K562 (cell line): ENCODE results near the gene ATF6B. TPM values are rescaled to one million over a fixed set of nuclear protein-coding genes. Genes with fewer than 3 reads are reported as not detected.
A peak's percentile ranks its signal among the peaks of the same experiment; 100 is the strongest.

ENCODE experiments used
- BRCA1 ChIP-seq, 2 experiments: fragments of 450-650 bp in 1 of 2; sonication (generic) in 1 of 2; formaldehyde crosslinking in 1 of 2; IDR thresholded peaks; 2 replicates each; pipeline versions ENCODE4 v1.5.0 to v1.6.1; 2017 to 2020; ENCODE audit warnings: mild to moderate bottlenecking in 1 of 2, missing genetic modification reagents in 1 of 2
- CREB3 ChIP-seq: fragments of 450-650 bp; conservative IDR thresholded peaks from 2 replicates; pipeline ENCODE4 v1.6.1; 2016; ENCODE audit warnings: missing genetic modification characterization, low read depth, mild to moderate bottlenecking, missing compliant biosample characterization, moderate library complexity
- ETV5 ChIP-seq: sonication (generic); formaldehyde crosslinking; IDR thresholded peaks from 2 replicates; pipeline ENCODE4 v1.4.0; 2020; ENCODE audit warnings: low read depth, mild to moderate bottlenecking, missing genetic modification reagents
- EWSR1 ChIP-seq: fragments of 450-650 bp; IDR thresholded peaks from 2 replicates; pipeline ENCODE4 v1.6.1; 2018; ENCODE audit warnings: borderline replicate concordance, mild to moderate bottlenecking, low read depth, moderate library complexity; ENCODE audit not compliant: partially characterized antibody
- IFI16 ChIP-seq: fragments of 250-450 bp; sonication (Bioruptor Pico); IDR thresholded peaks from 2 replicates; pipeline ENCODE4 v2.1.2; 2022; ENCODE audit warnings: mild to moderate bottlenecking, inconsistent platforms
- LEF1 ChIP-seq: fragments of 450-650 bp; IDR thresholded peaks from 2 replicates; pipeline ENCODE4 v1.6.1; 2016; ENCODE audit warnings: mild to moderate bottlenecking
- MAFF ChIP-seq: IDR thresholded peaks from 2 replicates; pipeline ENCODE4 v1.6.1; 2012; ENCODE audit warnings: low read length, improper control_type of control experiment
- MLX ChIP-seq, 2 experiments: fragments of 450-650 bp in 1 of 2; sonication (generic) in 1 of 2; formaldehyde crosslinking; conservative IDR thresholded peaks; 2 replicates each; pipeline versions ENCODE4 v1.4.0 to v1.8.1; 2020 to 2022; ENCODE audit warnings: mild to moderate bottlenecking in 1 of 2, missing genetic modification reagents in 1 of 2
- NCOA6 ChIP-seq: fragments of 450-650 bp; IDR thresholded peaks from 2 replicates; pipeline ENCODE4 v1.6.1; 2017; ENCODE audit warnings: mild to moderate bottlenecking
- NELFE ChIP-seq: IDR thresholded peaks from 2 replicates; pipeline ENCODE4 v1.6.1; 2011; ENCODE audit warnings: mild to moderate bottlenecking; ENCODE audit not compliant: insufficient read depth, insufficient read length
- NUFIP1 ChIP-seq: fragments of 450-650 bp; IDR thresholded peaks from 2 replicates; pipeline ENCODE4 v1.6.1; 2018; ENCODE audit not compliant: partially characterized antibody
- PHF21A ChIP-seq: fragments of 450-650 bp; IDR thresholded peaks from 2 replicates; pipeline ENCODE4 v1.6.1; 2017; ENCODE audit warnings: low read depth, borderline replicate concordance
- RNF2 ChIP-seq: sonication (generic); IDR thresholded peaks from 2 replicates; pipeline ENCODE4 v1.6.1; 2016
- RNF219 ChIP-seq: fragments of 250-450 bp; sonication (Bioruptor Pico); IDR thresholded peaks from 2 replicates; pipeline ENCODE4 v1.5.0; 2022; ENCODE audit warnings: mild to moderate bottlenecking
- SIX5 ChIP-seq, 2 experiments: IDR thresholded peaks; 2 replicates each; pipeline ENCODE4 v1.6.1; 2011; ENCODE audit warnings: low read length in 2 of 2, borderline replicate concordance in 1 of 2, low read depth in 1 of 2, mild to moderate bottlenecking in 1 of 2, moderate library complexity in 1 of 2; ENCODE audit not compliant: insufficient read depth in 1 of 2
- SMARCC2 ChIP-seq: fragments of 450-650 bp; IDR thresholded peaks from 2 replicates; pipeline ENCODE4 v1.6.1; 2017; ENCODE audit warnings: antibody characterized with exemption, moderate library complexity, mild to moderate bottlenecking, low read depth
- SNRNP70 ChIP-seq: fragments of 200-400 bp; formaldehyde crosslinking; optimal IDR thresholded peaks from 2 replicates; pipeline ENCODE3; 2017; ENCODE audit warnings: low read depth, low read length
- TSC22D4 ChIP-seq: fragments of 450-650 bp; IDR thresholded peaks from 2 replicates; pipeline ENCODE4 v1.6.1; 2016; ENCODE audit warnings: missing genetic modification characterization, missing biosample characterization, control low read depth
- ZBTB12 ChIP-seq: fragments of 250-450 bp; sonication (Bioruptor Pico); IDR thresholded peaks from 2 replicates; pipeline ENCODE4 v1.4.0; 2020
- ZEB2 ChIP-seq: fragments of 450-650 bp; IDR thresholded peaks from 2 replicates; pipeline ENCODE4 v1.6.1; 2016
- ZNF232 ChIP-seq: sonication (generic); formaldehyde crosslinking; IDR thresholded peaks from 2 replicates; pipeline ENCODE4 v1.8.0; 2022; ENCODE audit warnings: mild to moderate bottlenecking, missing genetic modification reagents
- ZNF395 ChIP-seq: fragments of 200-800 bp; sonication (Bioruptor generic); IDR thresholded peaks from 2 replicates; pipeline ENCODE4 v1.6.1; 2017; ENCODE audit warnings: missing genetic modification characterization, missing compliant biosample characterization
- ZNF696 ChIP-seq: fragments of 250-450 bp; sonication (Bioruptor Pico); conservative IDR thresholded peaks from 2 replicates; pipeline ENCODE4 v1.4.0; 2020; ENCODE audit warnings: mild to moderate bottlenecking, moderate library complexity
- polyA plus RNA-seq, 8 experiments: library from polyadenylated mRNA; depleted of rRNA in 4 of 8; stranded (reverse) in 5 of 8; unstranded in 3 of 8; fragments of >200 nt; fragmentation: Nextera tagmentation in 2 of 8; fragmentation: Illumina TruSeq in 1 of 8; extraction: Ambion mirVana in 2 of 8; extraction: Trizol in 1 of 8; gene quantifications; 2 replicates each; pipeline versions ENCODE4 v1.2.1 to v1.2.3, GENCODE V29; 2011 to 2014; ENCODE audit warnings: inconsistent platforms in 1 of 8, missing spikeins in 1 of 8
- total RNA-seq, 7 experiments: library from RNA; depleted of rRNA in 6 of 7; stranded (reverse); fragments of >200 nt in 6 of 7; fragmentation: Illumina TruSeq in 2 of 7; extraction: Trizol in 2 of 7; gene quantifications; 2 replicates each; pipeline versions ENCODE4 v1.2.1 to v1.2.3, GENCODE V29; 2011 to 2021; ENCODE audit warnings: low replicate concordance in 1 of 7

The ATF6B gene
- total and polyA plus RNA-seq, 9 of the 15 experiments (the other 6 are each of a cell fraction or from before 2014, with no cell fraction given): 20.7 to 131 (median 31.7) TPM

GRCh38 chr6:32154514-32155161 lies 26.6 kb upstream of the ATF6B start (continued):
- TF ChIP-seq EWSR1 (no peak), RNF2 (0 out of 2 replicates have a peak, but pooled peaks have one; percentile 25), MAFF (no peak), BRCA1 (IDR thresholded peaks at IDR 0.05) (no peak), BRCA1 (CRISPR knock-in tag; IDR thresholded peaks at IDR 0.05) (no peak), PHF21A (no peak), CREB3 (tag) (no peak), ZEB2 (no peak; the same call in 1 of the 2 replicates), TSC22D4 (tag) (no peak), SIX5 (IDR thresholded peaks at IDR 0.05; ENCODE audit: borderline replicate concordance in 1 of 2, insufficient read depth in 1 of 2, low read depth in 1 of 2, low read length in 2 of 2) (no peak), NCOA6 (peak; percentile 64; the same call in 1 of the 2 replicates), MLX (CRISPR knock-in tag; conservative IDR thresholded peaks at IDR 0.05) (0 out of 4 replicates have a peak, but pooled peaks of 1 of the 2 experiments have one; percentile 65), LEF1 (no peak), NELFE (no peak), IFI16 (CRISPR knock-in tag) (no peak), ZNF395 (no peak), ZNF696 (no peak), ETV5 (CRISPR knock-in tag) (no peak; the same call in 1 of the 2 replicates), ZNF232 (CRISPR knock-in tag) (no peak), SMARCC2 (no peak), RNF219 (no peak), ZBTB12 (CRISPR knock-in tag) (no peak), SNRNP70 (no peak), NUFIP1 (no peak)
